Measurements from ENCODE around the gene EFEMP1. TPM values are rescaled to one million over a fixed set of nuclear protein-coding genes. Genes with fewer than 3 reads are reported as not detected.

EFEMP1 gene
- total RNA-seq, 1 experiment from 2014 or later, result not detected

GRCh38 chr2:55901322-55901721 lies 22.3 kb downstream of the EFEMP1 start:
- peak in 1 of 2 experiments; percentile 16 for DNase-seq
- Mint-ChIP-seq H3K9me3 (ENCODE audit: unreplicated experiment) (peaks cover 8% of the 10 kb centered on the region), H3K36me3 (ENCODE audit: insufficient read depth, unreplicated experiment) (no peaks in the 10 kb centered on the region), H3K4me1 (ENCODE audit: low read depth, unreplicated experiment) (peaks cover 17% of the 10 kb centered on the region), H3K27ac (ENCODE audit: unreplicated experiment) (peak overlapping the region; percentile 11), H3K27me3 (ENCODE audit: insufficient read depth, unreplicated experiment) (no peaks in the 10 kb centered on the region), H3K4me3 (ENCODE audit: unreplicated experiment) (no peak overlapping the region)
- no TSS peak for BruUV-seq (replicated peaks)
- no peaks in the 10 kb centered on the region for H3K27me3 ChIP-seq (replicated peaks; ENCODE audit: control insufficient read depth, insufficient read depth, low read length)
- no peak for TF ChIP-seq CTCF (IDR thresholded peaks at IDR 0.05; ENCODE audit: insufficient read depth in 1 of 2, low read depth in 1 of 2, low read length in 1 of 2, severe bottlenecking in 1 of 2, unreplicated experiment in 1 of 2)
- H3K36me3 ChIP-seq (ENCODE audit: control insufficient read depth, insufficient read depth, low read length), result no peaks in the 10 kb centered on the region
- CTCF ChIA-PET, result no interaction called here
- H3K4me3 ChIP-seq (ENCODE audit: low read depth, low read length), result no peak overlapping the region
- POLR2A ChIA-PET, result no interaction called here
- H3K9me3 ChIP-seq, result no peaks in the 10 kb centered on the region
- H3K4me1 ChIP-seq, result peaks cover 14% of the 10 kb centered on the region
- intact Hi-C loops (cut with micrococcal nuclease; ENCODE audit: unreplicated experiment), result no loop called here

- BruUV-seq (replicated peaks), result no TSS peak
- POLR2A ChIA-PET, result no interaction called here
- CTCF ChIA-PET, result no interaction called here
- intact Hi-C loops (cut with micrococcal nuclease; ENCODE audit: unreplicated experiment), result no loop called here
- H3K4me3 ChIP-seq (ENCODE audit: low read depth, low read length), result no peak overlapping the region
- no peaks in the 10 kb centered on the region for H3K36me3 ChIP-seq (ENCODE audit: control insufficient read depth, insufficient read depth, low read length)
- H3K27me3 ChIP-seq (replicated peaks; ENCODE audit: control insufficient read depth, insufficient read depth, low read length), result no peaks in the 10 kb centered on the region
- Mint-ChIP-seq H3K4me3 (ENCODE audit: unreplicated experiment) (no peak overlapping the region), H3K36me3 (ENCODE audit: insufficient read depth, unreplicated experiment) (no peaks in the 10 kb centered on the region), H3K4me1 (ENCODE audit: low read depth, unreplicated experiment) (peaks cover 17% of the 10 kb centered on the region), H3K27ac (ENCODE audit: unreplicated experiment) (no peak overlapping the region), H3K9me3 (ENCODE audit: unreplicated experiment) (peaks cover 8% of the 10 kb centered on the region), H3K27me3 (ENCODE audit: insufficient read depth, unreplicated experiment) (no peaks in the 10 kb centered on the region)
- no peak for TF ChIP-seq CTCF (IDR thresholded peaks at IDR 0.05; ENCODE audit: insufficient read depth in 1 of 2, low read depth in 1 of 2, low read length in 1 of 2, severe bottlenecking in 1 of 2, unreplicated experiment in 1 of 2)
- H3K9me3 ChIP-seq, result no peaks in the 10 kb centered on the region
- peaks cover 14% of the 10 kb centered on the region for H3K4me1 ChIP-seq
- DNase-seq, result no peak
Measured at GRCh38 chr2:55899881-55900280, 23.7 kb downstream of the EFEMP1 start.

GRCh38 chr2:55898386-55899040 lies 25.1 kb downstream of the EFEMP1 start:
- POLR2A ChIA-PET, result no interaction called here
- no peaks in the 10 kb centered on the region for H3K36me3 Mint-ChIP-seq (ENCODE audit: insufficient read depth, unreplicated experiment)

More at GRCh38 chr2:55898386-55899040, 25.1 kb downstream of the EFEMP1 start:
- Mint-ChIP-seq H3K27me3 (ENCODE audit: insufficient read depth, unreplicated experiment) (no peaks in the 10 kb centered on the region), H3K27ac (ENCODE audit: unreplicated experiment) (no peak overlapping the region), H3K9me3 (ENCODE audit: unreplicated experiment) (peaks cover under 1% of the 10 kb centered on the region), H3K4me3 (ENCODE audit: unreplicated experiment) (no peak overlapping the region), H3K4me1 (ENCODE audit: low read depth, unreplicated experiment) (peaks cover 17% of the 10 kb centered on the region)
- H3K9me3 ChIP-seq, result no peaks in the 10 kb centered on the region
- H3K4me1 ChIP-seq, result peaks cover 14% of the 10 kb centered on the region
- no peaks in the 10 kb centered on the region for H3K27me3 ChIP-seq (replicated peaks; ENCODE audit: control insufficient read depth, insufficient read depth, low read length)
- DNase-seq, result no peak
- intact Hi-C loops (cut with micrococcal nuclease; ENCODE audit: unreplicated experiment), result no loop called here
- CTCF ChIA-PET, result no interaction called here
- H3K36me3 ChIP-seq (ENCODE audit: control insufficient read depth, insufficient read depth, low read length), result no peaks in the 10 kb centered on the region
- H3K4me3 ChIP-seq (ENCODE audit: low read depth, low read length), result no peak overlapping the region
- TF ChIP-seq CTCF (IDR thresholded peaks at IDR 0.05; ENCODE audit: insufficient read depth in 1 of 2, low read depth in 1 of 2, low read length in 1 of 2, severe bottlenecking in 1 of 2, unreplicated experiment in 1 of 2), result no peak
- BruUV-seq (replicated peaks), result no TSS peak
